Liver (tissue), 9 donors: ENCODE data around the gene PPP2R5B. TPM values are rescaled to one million over a fixed set of nuclear protein-coding genes. Genes with fewer than 3 reads are reported as not detected.

Experiments
- DNase-seq: peaks from one replicate; pipeline ENCODE4 v3.0.0-alpha.2; 2017; ENCODE audit warnings: low spot score
- H3K27ac ChIP-seq, 2 donors: one replicate each; pipeline ENCODE4 v1.7.0; 2013; ENCODE audit warnings: inconsistent platforms in 2 of 2, low read length in 2 of 2, control low read depth in 1 of 2, low read depth in 1 of 2, mild to moderate bottlenecking in 1 of 2
- H3K27me3 ChIP-seq, 4 donors: one replicate each; pipeline versions ENCODE4 v1.6.1 to v1.7.0; 2013; ENCODE audit warnings: low read length in 3 of 4, inconsistent platforms in 1 of 4, mild to moderate bottlenecking in 1 of 4, moderate library complexity in 1 of 4; ENCODE audit not compliant: control insufficient read depth in 4 of 4, insufficient read depth in 4 of 4
- H3K36me3 ChIP-seq, 4 donors: one replicate each; pipeline versions ENCODE4 v1.6.1 to v1.7.0; 2013; ENCODE audit warnings: low read length in 3 of 4, mild to moderate bottlenecking in 3 of 4, low read depth in 1 of 4, moderate library complexity in 1 of 4; ENCODE audit not compliant: control insufficient read depth in 4 of 4, insufficient read depth in 3 of 4
- H3K4me1 ChIP-seq, 4 donors: one replicate each; pipeline versions ENCODE4 v1.6.1 to v1.7.0; 2013; ENCODE audit warnings: low read length in 3 of 4, mild to moderate bottlenecking in 3 of 4, moderate library complexity in 1 of 4; ENCODE audit not compliant: control insufficient read depth in 4 of 4, insufficient read depth in 4 of 4
- H3K4me3 ChIP-seq, 3 donors: one replicate each; pipeline versions ENCODE4 v1.6.1 to v1.7.0; 2013; ENCODE audit warnings: low read length in 3 of 3, control low read depth in 1 of 3, low read depth in 1 of 3, mild to moderate bottlenecking in 1 of 3
- H3K9ac ChIP-seq, 2 donors: one replicate each; pipeline ENCODE4 v1.7.0; 2013; ENCODE audit warnings: low read length in 2 of 2, mild to moderate bottlenecking in 2 of 2, moderate library complexity in 2 of 2, control low read depth in 1 of 2, low read depth in 1 of 2
- H3K9me3 ChIP-seq, 4 donors: one replicate each; pipeline versions ENCODE4 v1.6.1 to v1.7.0; 2013; ENCODE audit warnings: low read length in 3 of 4; ENCODE audit not compliant: control insufficient read depth in 4 of 4
- ATF3 ChIP-seq: IDR thresholded peaks from 2 replicates; pipeline ENCODE4 v1.6.1; 2016; ENCODE audit warnings: antibody characterized with exemption
- CTCF ChIP-seq: fragments of 150-350 bp; IDR thresholded peaks from 2 replicates; pipeline ENCODE4 v1.5.1; 2017; ENCODE audit warnings: improper control_type of control experiment, low read depth, low read length; ENCODE audit not compliant: missing input control
- EGR1 ChIP-seq, 2 donors: IDR thresholded peaks; 2 replicates each; pipeline ENCODE4 v1.6.1; 2016 to 2018; ENCODE audit warnings: antibody characterized with exemption in 2 of 2, low read depth in 2 of 2
- FOXA1 ChIP-seq: IDR thresholded peaks from 2 replicates; pipeline ENCODE4 v1.6.1; 2016; ENCODE audit warnings: antibody characterized with exemption
- FOXA2 ChIP-seq: IDR thresholded peaks from 2 replicates; pipeline ENCODE4 v1.6.1; 2016; ENCODE audit warnings: antibody characterized with exemption
- GABPA ChIP-seq, 2 donors: IDR thresholded peaks in 1 of 2; conservative IDR thresholded peaks in 1 of 2; 2 replicates each; pipeline ENCODE4 v1.6.1; 2016; ENCODE audit warnings: antibody characterized with exemption in 2 of 2, mild to moderate bottlenecking in 1 of 2, moderate library complexity in 1 of 2
- HNF4A ChIP-seq, 2 donors: conservative IDR thresholded peaks; 2 replicates each; pipeline ENCODE4 v1.6.1; 2016; ENCODE audit warnings: antibody characterized with exemption in 2 of 2, mild to moderate bottlenecking in 2 of 2
- HNF4G ChIP-seq: IDR thresholded peaks from 2 replicates; pipeline ENCODE4 v1.6.1; 2016; ENCODE audit warnings: antibody characterized with exemption
- MAX ChIP-seq: IDR thresholded peaks from 2 replicates; pipeline ENCODE4 v1.6.1; 2016; ENCODE audit warnings: antibody characterized with exemption
- RAD21 ChIP-seq, 2 donors: IDR thresholded peaks; 2 replicates each; pipeline ENCODE4 v1.6.1; 2016; ENCODE audit warnings: antibody characterized with exemption in 2 of 2, mild to moderate bottlenecking in 2 of 2
- REST ChIP-seq: IDR thresholded peaks from 2 replicates; pipeline ENCODE4 v1.6.1; 2016; ENCODE audit warnings: antibody characterized with exemption, mild to moderate bottlenecking
- YY1 ChIP-seq: IDR thresholded peaks from 2 replicates; pipeline ENCODE4 v1.6.1; 2016; ENCODE audit warnings: antibody characterized with exemption, mild to moderate bottlenecking
- ZBTB33 ChIP-seq: IDR thresholded peaks from 2 replicates; pipeline ENCODE4 v1.6.1; 2016; ENCODE audit warnings: antibody characterized with exemption
- WGBS: extraction: QIAGEN DNeasy Blood & Tissue Kit; methylation state at CpG from one replicate; pipeline ENCODE4 v1.1.7; 2013; 5-methylcytosine and 5-hydroxymethylcytosine counted together
- polyA plus RNA-seq, 2 donors: library from polyadenylated mRNA; stranded (reverse) in 1 of 2; unstranded in 1 of 2; fragments of 200-250 nt in 1 of 2; fragments of >200 nt in 1 of 2; fragmentation: Nextera tagmentation in 1 of 2; extraction: Ambion mirVana in 1 of 2; gene quantifications; one replicate each; pipeline versions ENCODE4 v1.2.1 to v1.2.3, GENCODE V29; 2013 to 2015
- total RNA-seq, 2 donors: library from RNA; depleted of rRNA; stranded (reverse); fragments of >200 nt; gene quantifications; one replicate each; pipeline ENCODE4 v1.2.3, GENCODE V29; 2014
- donor health status: healthy.
- donor health status: healthy.
- donor health status: healthy.
- donor health status: healthy.
- donor health status: healthy.

The PPP2R5B gene
- total and polyA plus RNA-seq, 4 donors = 2.9 to 6.6 (median 5.1) TPM

GRCh38 chr11:64933935-64934681, 9.6 kb downstream of the PPP2R5B start:
- no peaks in the 10 kb centered on the region for H3K9me3 ChIP-seq
- no peak for DNase-seq
- no peak overlapping the region for H3K4me3 ChIP-seq
- H3K4me1 ChIP-seq = no peaks in the 10 kb centered on the region
- H3K27me3 ChIP-seq = no peaks in the 10 kb centered on the region
- 93% methylated on average over 10 of the region's 10 CpGs for WGBS
- H3K27ac ChIP-seq = no peak overlapping the region
- TF ChIP-seq ATF3 (no peak), HNF4A (conservative IDR thresholded peaks at IDR 0.05) (no peak), RAD21 (IDR thresholded peaks at IDR 0.05) (no peak), FOXA1 (no peak), YY1 (no peak), EGR1 (IDR thresholded peaks at IDR 0.05; ENCODE audit: low read depth in 2 of 2) (no peak), GABPA (IDR thresholded peaks at IDR 0.05 in 1 of 2, conservative IDR thresholded peaks at IDR 0.05 in 1 of 2) (no peak), MAX (no peak), CTCF (no peak), REST (no peak), ZBTB33 (no peak)
- H3K36me3 ChIP-seq = peaks cover 5 to 45% (median 18%) of the 10 kb centered on the region in 4 donors
- H3K9ac ChIP-seq = no peak overlapping the region

GRCh38 chr11:64934682-64935358, 10.3 kb downstream of the PPP2R5B start:
- no peak for DNase-seq
- H3K4me3 ChIP-seq = no peak overlapping the region
- H3K27ac ChIP-seq = no peak overlapping the region
- H3K27me3 ChIP-seq = no peaks in the 10 kb centered on the region
- H3K9me3 ChIP-seq = no peaks in the 10 kb centered on the region
- no peaks in the 10 kb centered on the region for H3K4me1 ChIP-seq
- peaks cover 5 to 40% (median 18%) of the 10 kb centered on the region in 4 donors for H3K36me3 ChIP-seq
- TF ChIP-seq FOXA2 (no peak), HNF4G (no peak)
- 87% methylated on average over 27 of the region's 27 CpGs for WGBS
- no peak overlapping the region for H3K9ac ChIP-seq
